GM12875 (cell line): ENCODE results near the gene ZNF195.

Source experiments
- H3K4me3 ChIP-seq: one replicate; pipeline ENCODE4 v1.5.1; 2011; ENCODE audit warnings: low read depth, low read length, control low read depth
- TF ChIP-seq, protein P1 (sequence below): IDR thresholded peaks from 2 replicates; pipeline ENCODE4 v1.5.1; 2011; ENCODE audit warnings: low read depth, mild to moderate bottlenecking, control low read depth, inconsistent platforms, low read length, moderate library complexity, borderline replicate concordance; ENCODE audit not compliant: insufficient read depth

ZNF195 gene

DNA sequence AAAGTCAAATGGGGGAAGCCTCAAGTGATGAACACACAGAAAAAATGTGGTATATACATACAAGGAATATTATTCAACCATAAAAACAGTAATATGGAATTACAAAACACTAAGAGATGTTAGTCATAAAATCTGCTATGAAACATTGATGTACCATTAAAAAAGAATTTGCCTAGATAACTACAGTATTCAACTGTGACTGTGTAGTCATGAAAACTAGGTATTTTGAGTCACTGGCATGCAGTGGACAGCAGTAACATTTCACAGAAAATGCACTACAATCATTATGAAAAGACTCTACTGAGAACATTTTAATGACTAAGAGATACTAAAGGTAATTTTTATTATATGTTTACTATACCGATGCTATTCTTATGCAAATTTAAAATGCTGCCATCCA, 11.7 kb downstream of the ZNF195 start:
- no peak overlapping the region for H3K4me3 ChIP-seq
- TF ChIP-seq, protein P1, sequence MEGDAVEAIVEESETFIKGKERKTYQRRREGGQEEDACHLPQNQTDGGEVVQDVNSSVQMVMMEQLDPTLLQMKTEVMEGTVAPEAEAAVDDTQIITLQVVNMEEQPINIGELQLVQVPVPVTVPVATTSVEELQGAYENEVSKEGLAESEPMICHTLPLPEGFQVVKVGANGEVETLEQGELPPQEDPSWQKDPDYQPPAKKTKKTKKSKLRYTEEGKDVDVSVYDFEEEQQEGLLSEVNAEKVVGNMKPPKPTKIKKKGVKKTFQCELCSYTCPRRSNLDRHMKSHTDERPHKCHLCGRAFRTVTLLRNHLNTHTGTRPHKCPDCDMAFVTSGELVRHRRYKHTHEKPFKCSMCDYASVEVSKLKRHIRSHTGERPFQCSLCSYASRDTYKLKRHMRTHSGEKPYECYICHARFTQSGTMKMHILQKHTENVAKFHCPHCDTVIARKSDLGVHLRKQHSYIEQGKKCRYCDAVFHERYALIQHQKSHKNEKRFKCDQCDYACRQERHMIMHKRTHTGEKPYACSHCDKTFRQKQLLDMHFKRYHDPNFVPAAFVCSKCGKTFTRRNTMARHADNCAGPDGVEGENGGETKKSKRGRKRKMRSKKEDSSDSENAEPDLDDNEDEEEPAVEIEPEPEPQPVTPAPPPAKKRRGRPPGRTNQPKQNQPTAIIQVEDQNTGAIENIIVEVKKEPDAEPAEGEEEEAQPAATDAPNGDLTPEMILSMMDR: no peak

DNA sequence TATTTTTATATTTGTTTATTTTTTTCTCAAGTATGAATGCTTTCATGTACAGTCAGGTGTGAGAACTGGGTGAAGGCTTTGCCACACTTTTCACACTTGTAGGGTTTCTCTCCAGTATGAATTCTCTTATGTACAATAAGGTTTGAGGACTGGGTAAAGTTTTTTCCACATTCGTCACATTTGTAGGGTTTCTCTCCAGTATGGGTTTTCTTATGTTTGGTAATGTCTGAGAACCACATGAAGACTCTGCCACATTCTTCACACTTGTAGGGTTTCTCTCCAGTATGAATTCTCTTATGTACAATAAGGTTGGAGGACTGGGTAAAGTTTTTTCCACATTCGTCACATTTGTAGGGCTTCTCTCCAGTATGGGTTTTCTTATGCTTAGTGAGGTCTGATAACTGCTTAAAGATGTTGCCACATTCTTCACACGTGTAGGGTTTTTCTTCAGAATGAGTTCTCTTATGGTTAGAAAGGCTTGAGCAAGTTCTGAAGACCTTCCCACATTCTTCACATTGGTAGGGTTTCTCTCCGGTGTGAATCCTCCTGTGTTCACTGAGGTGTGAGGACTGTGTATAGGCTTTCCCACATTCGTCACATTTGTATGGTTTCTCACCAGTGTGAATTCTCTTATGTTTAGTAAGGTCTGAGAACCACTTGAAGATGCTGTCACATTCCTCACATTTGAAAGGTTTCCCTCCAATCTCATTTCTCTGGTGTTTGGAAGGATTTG, 19.7 kb downstream of the ZNF195 start:
- no peak overlapping the region for H3K4me3 ChIP-seq
- TF ChIP-seq, protein P1: no peak

DNA sequence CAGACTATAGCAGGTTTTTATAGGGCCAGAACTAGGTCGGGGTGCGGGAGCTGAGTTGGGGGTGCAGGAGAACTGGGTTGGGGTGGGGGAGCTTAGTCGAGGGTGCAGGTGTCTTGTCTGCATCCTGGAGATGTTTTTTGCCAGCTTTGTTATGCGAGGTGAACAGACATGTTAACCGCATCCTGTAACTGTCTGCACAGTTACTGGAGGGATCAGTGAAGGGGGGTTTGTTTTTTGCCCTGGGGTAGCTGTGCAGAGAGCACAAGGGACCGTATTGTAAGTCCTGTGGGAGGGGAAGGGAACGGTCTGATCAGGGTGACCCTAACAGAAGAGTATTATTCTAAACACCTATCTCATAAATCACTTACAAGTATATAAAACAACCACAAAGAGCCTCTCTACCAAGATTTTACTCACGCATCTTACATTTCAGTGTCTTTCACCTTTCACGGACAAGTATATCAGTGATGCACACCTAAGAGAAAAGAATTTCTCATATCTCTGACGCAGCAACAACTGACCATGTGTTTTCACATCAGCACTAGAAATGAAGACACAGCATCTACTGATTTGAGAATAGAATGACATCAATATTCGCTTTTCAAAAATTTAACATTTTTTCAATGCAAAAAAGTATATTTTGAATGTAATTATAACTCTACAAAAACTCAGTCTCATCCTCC, 20.8 kb downstream of the ZNF195 start:
- no peak overlapping the region for H3K4me3 ChIP-seq
- TF ChIP-seq, protein P1: no peak

DNA sequence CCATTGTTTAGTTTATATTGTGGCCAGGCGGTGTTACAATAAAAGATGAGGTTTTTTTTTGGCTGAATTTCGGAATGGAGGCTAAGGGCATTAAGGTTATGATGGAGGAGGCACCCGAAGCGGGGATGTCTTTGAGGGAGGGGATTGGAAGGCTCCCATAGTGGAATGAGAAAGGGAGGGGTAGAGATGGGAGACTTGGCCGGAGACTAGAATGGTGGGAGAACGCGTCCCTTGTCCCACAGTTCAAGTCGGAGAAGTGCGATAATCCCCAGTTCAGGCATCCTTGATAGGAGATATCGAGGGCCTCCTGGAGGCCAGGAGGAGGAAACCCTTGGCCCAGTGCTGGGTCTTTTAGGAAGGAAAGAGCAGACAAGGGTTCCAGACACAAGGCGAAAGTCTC, 21.6 kb downstream of the ZNF195 start:
- TF ChIP-seq, protein P1: no peak
- H3K4me3 ChIP-seq: no peak overlapping the region

DNA sequence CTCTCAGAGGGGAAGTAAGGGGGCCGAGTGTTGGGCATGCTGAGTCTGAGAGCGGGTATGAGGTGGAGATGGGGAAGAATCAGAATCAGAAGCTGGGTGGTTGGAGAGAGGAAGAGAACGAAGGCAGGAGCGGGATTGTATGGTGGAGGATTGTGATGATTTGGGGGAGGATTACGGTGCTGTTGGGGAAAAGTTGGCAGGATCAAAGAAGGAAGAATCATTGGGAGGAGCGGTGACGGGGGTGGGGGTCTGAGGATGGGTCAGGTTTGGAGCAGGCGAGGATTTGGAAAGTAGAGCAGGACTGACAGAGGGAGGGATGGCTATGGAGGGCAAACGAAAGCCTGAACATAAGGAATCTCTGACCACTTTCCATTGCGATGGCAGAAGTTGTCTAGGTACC, 22.1 kb downstream of the ZNF195 start:
- TF ChIP-seq, protein P1: no peak
- H3K4me3 ChIP-seq: no peak overlapping the region

DNA sequence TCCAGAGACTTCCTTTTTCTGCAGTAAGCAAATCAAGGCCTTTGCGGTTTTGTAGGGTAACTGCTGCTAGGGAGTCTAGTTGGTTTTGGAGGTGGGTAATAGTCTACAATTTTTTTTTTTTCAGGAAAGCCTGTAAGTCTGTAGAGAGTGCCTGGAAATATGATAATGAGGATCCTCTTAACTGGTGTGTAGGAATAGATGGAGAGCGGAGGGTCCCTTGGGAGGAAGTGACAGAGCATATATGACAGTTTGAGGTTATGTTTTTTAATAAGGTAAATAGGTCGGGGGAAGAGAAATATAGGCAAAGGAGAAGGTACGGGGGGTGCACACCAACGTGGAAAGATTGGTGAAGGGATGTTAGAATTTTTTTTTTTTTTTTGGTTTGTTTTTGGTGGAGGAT, 25.9 kb downstream of the ZNF195 start:
- H3K4me3 ChIP-seq: no peak overlapping the region
- TF ChIP-seq, protein P1: no peak

DNA sequence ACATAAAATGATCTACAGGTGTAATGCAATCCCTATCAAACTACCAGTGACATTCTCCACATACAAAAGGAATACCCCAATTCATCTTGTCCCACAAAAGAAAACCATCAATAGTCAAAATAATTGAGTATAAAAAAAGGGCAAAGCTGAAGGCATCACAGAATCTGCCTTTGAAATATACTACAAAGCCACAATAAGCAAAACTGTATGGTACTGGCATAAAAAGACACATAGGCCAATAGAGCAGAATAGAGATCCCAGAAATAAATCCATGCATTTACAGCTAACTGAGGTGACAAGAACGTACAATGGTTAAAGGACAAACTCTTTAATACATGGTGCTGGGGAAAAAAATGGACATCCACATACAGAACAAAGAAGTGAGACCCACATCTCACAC, 31.8 kb downstream of the ZNF195 start:
- TF ChIP-seq, protein P1: no peak
- H3K4me3 ChIP-seq: no peak overlapping the region
